Endothelial cell of umbilical vein (primary cell): Measurements from ENCODE around the gene FBXO48. TPM values are rescaled to one million over a fixed set of nuclear protein-coding genes. Genes with fewer than 3 reads are reported as not detected.

Source experiments
- BruUV-seq: library from RNA; stranded (reverse); fragments of 400-500 nt; replicated peaks from 2 replicates; lab custom pipeline; 2021; lab: Mats Ljungman, UMichigan
- CTCF ChIA-PET: fragments of 300-600, 350-600 bp; sonication (Branson Sonifier 250); formaldehyde crosslinking; loops from one replicate; lab custom pipeline; 2021; ENCODE audit warnings: antibody characterized with exemption, inconsistent platforms; lab: Charles Lee
- POLR2A ChIA-PET: fragments of 300-600, 350-600 bp; sonication (Branson Sonifier 250); formaldehyde crosslinking; loops from one replicate; lab custom pipeline; 2021; ENCODE audit warnings: antibody characterized with exemption, inconsistent platforms; lab: Charles Lee
- DNase-seq: peaks from one replicate; pipeline ENCODE4 v3.0.0-alpha.2; 2011; ENCODE audit warnings: low read depth, low spot score
- FAIRE-seq: peaks from 2 replicates; lab custom pipeline; 2011; peaks lifted over from hg19 to GRCh38; lab: Jason Lieb, UNC
- H2AFZ ChIP-seq: 2 replicates; pipeline ENCODE4 v1.6.0; 2012; ENCODE audit warnings: low read depth, low read length, control low read depth, inconsistent platforms
- H3K27ac ChIP-seq: 2 replicates; pipeline ENCODE4 v1.5.1; 2011; ENCODE audit warnings: low read depth, mild to moderate bottlenecking, control low read depth, low read length, moderate library complexity; ENCODE audit not compliant: insufficient read depth
- H3K27me3 ChIP-seq, 2 experiments: 2 replicates each; pipeline versions ENCODE4 v1.6.0 to v1.6.1; 2011; ENCODE audit warnings: low read length in 2 of 2, mixed read lengths in 1 of 2; ENCODE audit not compliant: control insufficient read depth in 2 of 2, insufficient read depth in 2 of 2
- H3K36me3 ChIP-seq, 2 experiments: 2 replicates in 1 of 2; 3 replicates in 1 of 2; pipeline ENCODE4 v1.5.1; 2011; ENCODE audit warnings: low read length in 2 of 2, mild to moderate bottlenecking in 1 of 2, moderate library complexity in 1 of 2; ENCODE audit not compliant: control insufficient read depth in 2 of 2, insufficient read depth in 2 of 2; ENCODE audit errors: extremely low read depth in 1 of 2
- H3K4me1 ChIP-seq: 3 replicates; pipeline ENCODE4 v1.5.1; 2011; ENCODE audit warnings: mild to moderate bottlenecking, low read length; ENCODE audit not compliant: control insufficient read depth, insufficient read depth; ENCODE audit errors: extremely low read depth
- H3K4me2 ChIP-seq: 2 replicates; pipeline ENCODE4 v1.6.1; 2011; ENCODE audit warnings: low read length, control low read depth, mixed read lengths; ENCODE audit not compliant: insufficient read depth
- H3K4me3 ChIP-seq, 3 experiments: fragments of 200-600 bp in 1 of 3; sonication (generic), shearing (Covaris generic) in 1 of 3; replicated peaks in 1 of 3; 2 replicates each; pipeline ENCODE4 v1.5.1; 2011 to 2016; ENCODE audit warnings: control low read depth in 3 of 3, low read length in 3 of 3, mild to moderate bottlenecking in 2 of 3, inconsistent platforms in 1 of 3, low read depth in 1 of 3, moderate library complexity in 1 of 3; ENCODE audit not compliant: insufficient read depth in 1 of 3
- H3K79me2 ChIP-seq: 2 replicates; pipeline ENCODE4 v1.6.0; 2012; ENCODE audit warnings: low read length, inconsistent platforms; ENCODE audit not compliant: control insufficient read depth, insufficient read depth
- H3K9ac ChIP-seq: replicated peaks from 2 replicates; pipeline ENCODE3; 2011; ENCODE audit warnings: low read length, control low read depth; ENCODE audit not compliant: insufficient read depth; ENCODE audit errors: extremely low read depth
- H3K9me1 ChIP-seq: replicated peaks from 3 replicates; pipeline ENCODE4 v1.6.0; 2011; ENCODE audit warnings: mild to moderate bottlenecking, low read length; ENCODE audit not compliant: control insufficient read depth, insufficient read depth; ENCODE audit errors: extremely low read depth
- H3K9me3 ChIP-seq: replicated peaks from 2 replicates; pipeline ENCODE4 v1.5.1; 2012; ENCODE audit warnings: low read length, inconsistent platforms; ENCODE audit not compliant: control insufficient read depth, insufficient read depth
- H4K20me1 ChIP-seq: replicated peaks from 2 replicates; pipeline ENCODE3; 2011; ENCODE audit warnings: mild to moderate bottlenecking, low read length; ENCODE audit not compliant: control insufficient read depth, insufficient read depth; ENCODE audit errors: extremely low read depth
- EZH2 ChIP-seq: IDR thresholded peaks from 2 replicates; pipeline ENCODE4 v1.6.1; 2012; ENCODE audit warnings: borderline replicate concordance, low read depth, mild to moderate bottlenecking, moderate library complexity, low read length, inconsistent platforms; ENCODE audit not compliant: severe bottlenecking
- FOS ChIP-seq: IDR thresholded peaks from 2 replicates; pipeline ENCODE4 v1.6.1; 2011; ENCODE audit warnings: mild to moderate bottlenecking, low read length, moderate library complexity, borderline replicate concordance; ENCODE audit not compliant: insufficient read depth
- GATA2 ChIP-seq: IDR thresholded peaks from 2 replicates; pipeline ENCODE4 v1.7.0; 2011; ENCODE audit warnings: low read depth, mild to moderate bottlenecking, moderate library complexity, mixed read lengths, low read length; ENCODE audit not compliant: insufficient read length, insufficient read depth
- MYC ChIP-seq: IDR thresholded peaks from one replicate; pipeline ENCODE4 v1.6.1; 2011; ENCODE audit warnings: mild to moderate bottlenecking, low read depth, low read length
- POLR2A ChIP-seq: IDR thresholded peaks from 2 replicates; pipeline ENCODE4 v1.6.1; 2012; ENCODE audit warnings: low read depth, mild to moderate bottlenecking, control low read depth, low read length
- POLR2AphosphoS5 ChIP-seq: IDR thresholded peaks from 2 replicates; pipeline ENCODE4 v1.6.1; 2012; ENCODE audit warnings: low read depth, mild to moderate bottlenecking, control low read depth, low read length, moderate library complexity; ENCODE audit not compliant: insufficient read depth
- dilution Hi-C: fragments of 300-500 bp; cut with MboI; formaldehyde crosslinking; loops from one replicate; pipeline ENCODE4 v1.15.0; 2019; ENCODE audit warnings: low sequenced_read_pairs; ENCODE audit not compliant: extremely low pct_ligation_motif_present
- intact Hi-C: fragments of 100-400 bp; cut with micrococcal nuclease; formaldehyde crosslinking; loops from one replicate; pipeline ENCODE4 v1.10.0; 2022
- polyA plus RNA-seq, 4 experiments: library from polyadenylated mRNA; depleted of rRNA in 3 of 4; stranded (reverse) in 3 of 4; unstranded in 1 of 4; fragments of >200 nt; gene quantifications; 2 replicates each; pipeline versions ENCODE4 v1.2.1 to v1.2.3, GENCODE V29; 2011 to 2012; ENCODE audit warnings: missing spikeins in 1 of 4
- total RNA-seq: library from RNA; stranded (reverse); gene quantifications from 2 replicates; pipeline ENCODE4 v1.2.3, GENCODE V29; 2021
- TF ChIP-seq, protein P1 (sequence below): IDR thresholded peaks from 2 replicates; pipeline ENCODE4 v1.6.1; 2011; ENCODE audit not compliant: insufficient read depth, insufficient read length
- TF ChIP-seq, protein P2 (sequence below), 2 donors: IDR thresholded peaks; 1 replicate in 1 of 2; 2 replicates in 1 of 2; pipeline ENCODE4 v1.5.1; 2011; ENCODE audit warnings: low read length in 2 of 2, mild to moderate bottlenecking in 2 of 2, moderate library complexity in 2 of 2, control low read depth in 1 of 2, inconsistent platforms in 1 of 2, low read depth in 1 of 2; ENCODE audit not compliant: insufficient read depth in 1 of 2; ENCODE audit errors: extremely low read depth in 1 of 2

The FBXO48 gene
- total and polyA plus RNA-seq, 2 donors (not counting 3 experiments of a cell fraction or from before 2014, with no cell fraction given) = 0.46 to 0.73 TPM

DNA sequence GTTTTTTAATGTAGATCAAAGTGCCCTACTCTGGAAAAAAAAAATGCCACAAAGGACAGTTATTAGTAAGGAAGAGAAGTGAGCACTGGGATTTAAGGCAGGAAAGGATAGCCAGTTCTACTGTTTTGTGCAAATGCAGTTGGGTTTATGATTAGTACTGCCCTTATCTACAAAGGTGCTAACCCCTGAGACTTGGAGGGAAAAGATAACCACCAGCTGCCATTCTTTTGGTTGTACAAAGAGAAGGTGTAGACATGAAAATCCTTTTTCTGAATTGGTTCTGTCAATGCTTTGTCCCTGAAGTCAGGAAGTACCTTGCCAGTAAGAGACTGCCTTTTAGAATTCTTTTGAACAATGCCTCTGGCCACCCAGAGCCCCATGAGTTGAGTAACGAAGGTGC, 11.6 kb upstream of the FBXO48 start:
- Histone ChIP-seq H3K4me2 (no peak overlapping the region), H3K4me3 (no peak overlapping the region), H3K27me3 (no peaks in the 10 kb centered on the region), H3K36me3 (no peaks in the 10 kb centered on the region), H3K27ac (no peak overlapping the region), H4K20me1 (no peaks in the 10 kb centered on the region), H3K79me2 (no peaks in the 10 kb centered on the region), H3K9ac (no peak overlapping the region), H3K9me1 (no peaks in the 10 kb centered on the region), H3K9me3 (no peaks in the 10 kb centered on the region), H2AFZ (no peak overlapping the region), H3K4me1 (peaks cover 5% of the 10 kb centered on the region)
- no peak for FAIRE-seq
- no TSS peak for BruUV-seq
- ChIA-PET POLR2A (no interaction called here), CTCF (interaction anchor here (0.7 to 2.7 kb wide), 6 partner anchors 9 to 447 kb away, joined by 3 to 14 read pairs (median 4); partner anchors contain the start of genes APLF and FBXO48)
- dilution Hi-C loops = loop anchor here (25.0 kb wide), 1 partner anchor 234 kb away; no protein-coding TSS in a partner anchor
- TF ChIP-seq, protein P1, sequence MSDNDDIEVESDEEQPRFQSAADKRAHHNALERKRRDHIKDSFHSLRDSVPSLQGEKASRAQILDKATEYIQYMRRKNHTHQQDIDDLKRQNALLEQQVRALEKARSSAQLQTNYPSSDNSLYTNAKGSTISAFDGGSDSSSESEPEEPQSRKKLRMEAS = no peak
- TF ChIP-seq GATA2 (no peak), POLR2A (no peak), POLR2AphosphoS5 (no peak), EZH2 (no peak), FOS (no peak), MYC (no peak)
- TF ChIP-seq, protein P2, sequence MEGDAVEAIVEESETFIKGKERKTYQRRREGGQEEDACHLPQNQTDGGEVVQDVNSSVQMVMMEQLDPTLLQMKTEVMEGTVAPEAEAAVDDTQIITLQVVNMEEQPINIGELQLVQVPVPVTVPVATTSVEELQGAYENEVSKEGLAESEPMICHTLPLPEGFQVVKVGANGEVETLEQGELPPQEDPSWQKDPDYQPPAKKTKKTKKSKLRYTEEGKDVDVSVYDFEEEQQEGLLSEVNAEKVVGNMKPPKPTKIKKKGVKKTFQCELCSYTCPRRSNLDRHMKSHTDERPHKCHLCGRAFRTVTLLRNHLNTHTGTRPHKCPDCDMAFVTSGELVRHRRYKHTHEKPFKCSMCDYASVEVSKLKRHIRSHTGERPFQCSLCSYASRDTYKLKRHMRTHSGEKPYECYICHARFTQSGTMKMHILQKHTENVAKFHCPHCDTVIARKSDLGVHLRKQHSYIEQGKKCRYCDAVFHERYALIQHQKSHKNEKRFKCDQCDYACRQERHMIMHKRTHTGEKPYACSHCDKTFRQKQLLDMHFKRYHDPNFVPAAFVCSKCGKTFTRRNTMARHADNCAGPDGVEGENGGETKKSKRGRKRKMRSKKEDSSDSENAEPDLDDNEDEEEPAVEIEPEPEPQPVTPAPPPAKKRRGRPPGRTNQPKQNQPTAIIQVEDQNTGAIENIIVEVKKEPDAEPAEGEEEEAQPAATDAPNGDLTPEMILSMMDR (IDR thresholded peaks at IDR 0.05; ENCODE audit: extremely low read depth in 1 of 2, insufficient read depth in 1 of 2, low read depth in 1 of 2, low read length in 2 of 2) = no peak
- intact Hi-C loops = no loop called here
- no peak for DNase-seq
